WTC11 (cell line): Measurements from ENCODE around the gene EMSY. TPM values are rescaled to one million over a fixed set of nuclear protein-coding genes. Genes with fewer than 3 reads are reported as not detected.

Experiments
- ATAC-seq: fragments of 200-7000 bp; cut with Tn5 transposase; 2 replicates; pipeline ENCODE4 v1.10.0; 2021; ENCODE audit warnings: mild to moderate bottlenecking, moderate library complexity
- CTCF ChIA-PET: fragments of 300-600 bp; sonication (Branson Sonifier 250); formaldehyde crosslinking; loops from one replicate; lab custom pipeline; 2021; ENCODE audit warnings: antibody characterized with exemption; lab: Charles Lee
- POLR2A ChIA-PET: fragments of 350-600 bp; sonication (Branson Sonifier 250); formaldehyde crosslinking; loops from one replicate; lab custom pipeline; 2021; ENCODE audit warnings: antibody characterized with exemption; lab: Charles Lee
- DNase-seq: peaks from one replicate; pipeline ENCODE4 v3.0.0; 2021; ENCODE audit warnings: low spot score
- H3K27ac Mint-ChIP-seq: 2 replicates; pipeline ENCODE4 v1.8.0; 2021; ENCODE audit warnings: mixed read lengths
- H3K27me3 Mint-ChIP-seq: 2 replicates; pipeline ENCODE4 v1.8.0; 2021; ENCODE audit warnings: low read depth, mild to moderate bottlenecking, moderate library complexity, mixed read lengths
- H3K36me3 Mint-ChIP-seq: 2 replicates; pipeline ENCODE4 v1.8.0; 2021; ENCODE audit warnings: mixed read lengths
- H3K4me1 Mint-ChIP-seq: 2 replicates; pipeline ENCODE4 v1.8.0; 2022; ENCODE audit warnings: mixed read lengths
- H3K4me3 Mint-ChIP-seq: 2 replicates; pipeline ENCODE4 v1.8.0; 2021; ENCODE audit warnings: mild to moderate bottlenecking, moderate library complexity, mixed read lengths
- H3K9me3 Mint-ChIP-seq: 2 replicates; pipeline ENCODE4 v1.8.0; 2021; ENCODE audit warnings: mixed read lengths
- ATF2 ChIP-seq: sonication (generic); formaldehyde crosslinking; IDR thresholded peaks from 2 replicates; pipeline ENCODE4 v1.8.1; 2022; ENCODE audit warnings: low read depth, missing genetic modification reagents, borderline replicate concordance
- CDX4 ChIP-seq: fragments of 250-450 bp; sonication (Bioruptor Pico); IDR thresholded peaks from 2 replicates; pipeline ENCODE4 v1.9.0; 2021; ENCODE audit warnings: moderate library complexity, mild to moderate bottlenecking, inconsistent platforms, borderline replicate concordance
- CREM ChIP-seq: sonication (generic); formaldehyde crosslinking; IDR thresholded peaks from 2 replicates; pipeline ENCODE4 v1.8.1; 2022; ENCODE audit warnings: mild to moderate bottlenecking, missing genetic modification reagents, moderate library complexity
- E2F4 ChIP-seq: sonication (generic); formaldehyde crosslinking; IDR thresholded peaks from 2 replicates; pipeline ENCODE4 v1.8.1; 2022; ENCODE audit warnings: low read depth, mild to moderate bottlenecking, moderate library complexity, missing genetic modification reagents, borderline replicate concordance
- HMGA2 ChIP-seq: fragments of 250-450 bp; sonication (Bioruptor Pico); IDR thresholded peaks from 2 replicates; pipeline ENCODE4 v1.4.0; 2021; ENCODE audit warnings: mild to moderate bottlenecking, moderate library complexity
- IRF2 ChIP-seq: sonication (generic); formaldehyde crosslinking; IDR thresholded peaks from 2 replicates; pipeline ENCODE4 v1.8.0; 2022; ENCODE audit warnings: low read depth, missing genetic modification reagents, borderline replicate concordance
- JAZF1 ChIP-seq: fragments of 250-450 bp; sonication (Bioruptor Pico); IDR thresholded peaks from 2 replicates; pipeline ENCODE4 v1.9.0; 2021; ENCODE audit warnings: moderate library complexity, mild to moderate bottlenecking, inconsistent platforms
- KAT7 ChIP-seq: sonication (generic); formaldehyde crosslinking; IDR thresholded peaks from 2 replicates; pipeline ENCODE4 v1.8.1; 2023; ENCODE audit warnings: missing genetic modification reagents, mild to moderate bottlenecking, borderline replicate concordance
- NFATC4 ChIP-seq: fragments of 250-450 bp; sonication (Bioruptor Pico); IDR thresholded peaks from 2 replicates; pipeline ENCODE4 v1.9.0; 2021; ENCODE audit warnings: mild to moderate bottlenecking
- NFYB ChIP-seq: sonication (generic); formaldehyde crosslinking; conservative IDR thresholded peaks from 2 replicates; pipeline ENCODE4 v1.8.0; 2022; ENCODE audit warnings: low read depth, missing genetic modification reagents
- SP1 ChIP-seq: sonication (generic); formaldehyde crosslinking; conservative IDR thresholded peaks from 2 replicates; pipeline ENCODE4 v1.8.1; 2022; ENCODE audit warnings: missing genetic modification reagents
- TEAD4 ChIP-seq: sonication (generic); formaldehyde crosslinking; IDR thresholded peaks from 2 replicates; pipeline ENCODE4 v1.8.0; 2022; ENCODE audit warnings: mild to moderate bottlenecking, missing genetic modification reagents
- ZNF281 ChIP-seq: sonication (generic); formaldehyde crosslinking; IDR thresholded peaks from 2 replicates; pipeline ENCODE4 v1.8.0; 2023; ENCODE audit warnings: mild to moderate bottlenecking, missing genetic modification reagents
- ZNF425 ChIP-seq: fragments of 250-450 bp; sonication (Bioruptor Pico); conservative IDR thresholded peaks from 2 replicates; pipeline ENCODE4 v1.9.0; 2021; ENCODE audit warnings: mild to moderate bottlenecking
- ZNF512 ChIP-seq: sonication (generic); formaldehyde crosslinking; IDR thresholded peaks from 2 replicates; pipeline ENCODE4 v1.8.1; 2022; ENCODE audit warnings: missing genetic modification reagents, borderline replicate concordance
- ZNF532 ChIP-seq: fragments of 250-450 bp; sonication (Bioruptor Pico); IDR thresholded peaks from 2 replicates; pipeline ENCODE4 v1.9.0; 2021; ENCODE audit warnings: mild to moderate bottlenecking, borderline replicate concordance
- total RNA-seq: library from RNA; stranded (reverse); gene quantifications from 3 replicates; pipeline ENCODE4 v1.2.3, GENCODE V29; 2021

EMSY gene
- total RNA-seq, 1 experiment from 2014 or later = 31.1 TPM

- H3K27ac Mint-ChIP-seq = no peak overlapping the region
- no peaks in the 10 kb centered on the region for H3K4me1 Mint-ChIP-seq
- ATAC-seq = no peak
- TF ChIP-seq ZNF532 (CRISPR knock-in tag) = no peak
- no peak for TF ChIP-seq ZNF425
- no peak for TF ChIP-seq NFATC4 (CRISPR knock-in tag)
- TF ChIP-seq, all 79 proteins: peak for 0
- no peak for DNase-seq
- no peaks in the 10 kb centered on the region for H3K9me3 Mint-ChIP-seq
- H3K27me3 Mint-ChIP-seq = no peaks in the 10 kb centered on the region
- CTCF ChIA-PET = interaction anchor here (1.2 kb wide), 1 partner anchor 204 kb away, joined by 3 read pairs; no protein-coding TSS in a partner anchor
- no peak overlapping the region for H3K4me3 Mint-ChIP-seq
- POLR2A ChIA-PET = no interaction called here
- peaks cover 18% of the 10 kb centered on the region for H3K36me3 Mint-ChIP-seq
These were observed 49.1 kb downstream of the EMSY start for GRCh38 chr11:76493626-76494539.

- POLR2A ChIA-PET = no interaction called here
- TF ChIP-seq ZNF281 (CRISPR knock-in tag) (no peak), JAZF1 (CRISPR knock-in tag) (no peak), CREM (CRISPR knock-in tag) (no peak), HMGA2 (CRISPR knock-in tag) (no peak), IRF2 (CRISPR knock-in tag) (no peak), SP1 (CRISPR knock-in tag) (no peak), ATF2 (CRISPR knock-in tag) (no peak), ZNF512 (CRISPR knock-in tag) (no peak), NFYB (no peak), CDX4 (CRISPR knock-in tag) (no peak), TEAD4 (no peak), KAT7 (CRISPR knock-in tag) (no peak), E2F4 (CRISPR knock-in tag) (no peak)
- TF ChIP-seq, all 79 proteins: peak for 0
- Mint-ChIP-seq H3K27me3 (no peaks in the 10 kb centered on the region), H3K4me3 (no peak overlapping the region), H3K36me3 (peaks cover 22% of the 10 kb centered on the region), H3K4me1 (no peaks in the 10 kb centered on the region), H3K27ac (no peak overlapping the region), H3K9me3 (no peaks in the 10 kb centered on the region)
- CTCF ChIA-PET = interaction anchor here (0.7 kb wide), 1 partner anchor 171 kb away, joined by 4 read pairs; no protein-coding TSS in a partner anchor
- no peak for ATAC-seq
- no peak for DNase-seq
These were observed 50.2 kb downstream of the EMSY start for GRCh38 chr11:76495019-76495418.
